ENCODE measurements around the gene OGFRL1.

OGFRL1 gene

GRCh38 chr6:71254323-71254722, 34.3 kb upstream of the OGFRL1 start:
- no peaks in the 10 kb centered on the region for H3K27me3 ChIP-seq (ENCODE audit: insufficient read depth, poor library complexity, severe bottlenecking)
- H3K27ac ChIP-seq (replicated peaks), result no peak overlapping the region
- no peak for DNase-seq (ENCODE audit: low read depth in 1 of 2, low spot score in 1 of 2)
- no peak overlapping the region for H3K4me3 ChIP-seq (replicated peaks; ENCODE audit: insufficient read depth, low read length)
- TF ChIP-seq POLR2AphosphoS5 (IDR thresholded peaks at IDR 0.05; ENCODE audit: low read depth), result no peak
- TF ChIP-seq, protein P1, sequence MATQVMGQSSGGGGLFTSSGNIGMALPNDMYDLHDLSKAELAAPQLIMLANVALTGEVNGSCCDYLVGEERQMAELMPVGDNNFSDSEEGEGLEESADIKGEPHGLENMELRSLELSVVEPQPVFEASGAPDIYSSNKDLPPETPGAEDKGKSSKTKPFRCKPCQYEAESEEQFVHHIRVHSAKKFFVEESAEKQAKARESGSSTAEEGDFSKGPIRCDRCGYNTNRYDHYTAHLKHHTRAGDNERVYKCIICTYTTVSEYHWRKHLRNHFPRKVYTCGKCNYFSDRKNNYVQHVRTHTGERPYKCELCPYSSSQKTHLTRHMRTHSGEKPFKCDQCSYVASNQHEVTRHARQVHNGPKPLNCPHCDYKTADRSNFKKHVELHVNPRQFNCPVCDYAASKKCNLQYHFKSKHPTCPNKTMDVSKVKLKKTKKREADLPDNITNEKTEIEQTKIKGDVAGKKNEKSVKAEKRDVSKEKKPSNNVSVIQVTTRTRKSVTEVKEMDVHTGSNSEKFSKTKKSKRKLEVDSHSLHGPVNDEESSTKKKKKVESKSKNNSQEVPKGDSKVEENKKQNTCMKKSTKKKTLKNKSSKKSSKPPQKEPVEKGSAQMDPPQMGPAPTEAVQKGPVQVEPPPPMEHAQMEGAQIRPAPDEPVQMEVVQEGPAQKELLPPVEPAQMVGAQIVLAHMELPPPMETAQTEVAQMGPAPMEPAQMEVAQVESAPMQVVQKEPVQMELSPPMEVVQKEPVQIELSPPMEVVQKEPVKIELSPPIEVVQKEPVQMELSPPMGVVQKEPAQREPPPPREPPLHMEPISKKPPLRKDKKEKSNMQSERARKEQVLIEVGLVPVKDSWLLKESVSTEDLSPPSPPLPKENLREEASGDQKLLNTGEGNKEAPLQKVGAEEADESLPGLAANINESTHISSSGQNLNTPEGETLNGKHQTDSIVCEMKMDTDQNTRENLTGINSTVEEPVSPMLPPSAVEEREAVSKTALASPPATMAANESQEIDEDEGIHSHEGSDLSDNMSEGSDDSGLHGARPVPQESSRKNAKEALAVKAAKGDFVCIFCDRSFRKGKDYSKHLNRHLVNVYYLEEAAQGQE (IDR thresholded peaks at IDR 0.05; ENCODE audit: insufficient replicate concordance, low read depth), result no peak
- no peak for TF ChIP-seq SPI1 (IDR thresholded peaks at IDR 0.05; ENCODE audit: borderline replicate concordance, low read depth)
- TF ChIP-seq GABPA (IDR thresholded peaks at IDR 0.05; ENCODE audit: low read depth), result no peak
- no peak for TF ChIP-seq CTCF (IDR thresholded peaks at IDR 0.05; ENCODE audit: insufficient read depth, low read length)

- no peak for DNase-seq (ENCODE audit: low read depth in 1 of 2, low spot score in 1 of 2)
- H3K27me3 ChIP-seq (ENCODE audit: insufficient read depth, poor library complexity, severe bottlenecking), result no peaks in the 10 kb centered on the region
- H3K27ac ChIP-seq (replicated peaks), result peak overlapping the region; percentile 60
- no peak for TF ChIP-seq CTCF (IDR thresholded peaks at IDR 0.05; ENCODE audit: insufficient read depth, low read length)
- TF ChIP-seq, protein P1 (IDR thresholded peaks at IDR 0.05; ENCODE audit: insufficient replicate concordance, low read depth), result no peak
- no peak for TF ChIP-seq SPI1 (IDR thresholded peaks at IDR 0.05; ENCODE audit: borderline replicate concordance, low read depth)
- TF ChIP-seq GABPA (IDR thresholded peaks at IDR 0.05; ENCODE audit: low read depth), result no peak
- no peak for TF ChIP-seq POLR2AphosphoS5 (IDR thresholded peaks at IDR 0.05; ENCODE audit: low read depth)
- no peak overlapping the region for H3K4me3 ChIP-seq (replicated peaks; ENCODE audit: insufficient read depth, low read length)
Measured at GRCh38 chr6:71258078-71258866, 30.3 kb upstream of the OGFRL1 start.

DNA sequence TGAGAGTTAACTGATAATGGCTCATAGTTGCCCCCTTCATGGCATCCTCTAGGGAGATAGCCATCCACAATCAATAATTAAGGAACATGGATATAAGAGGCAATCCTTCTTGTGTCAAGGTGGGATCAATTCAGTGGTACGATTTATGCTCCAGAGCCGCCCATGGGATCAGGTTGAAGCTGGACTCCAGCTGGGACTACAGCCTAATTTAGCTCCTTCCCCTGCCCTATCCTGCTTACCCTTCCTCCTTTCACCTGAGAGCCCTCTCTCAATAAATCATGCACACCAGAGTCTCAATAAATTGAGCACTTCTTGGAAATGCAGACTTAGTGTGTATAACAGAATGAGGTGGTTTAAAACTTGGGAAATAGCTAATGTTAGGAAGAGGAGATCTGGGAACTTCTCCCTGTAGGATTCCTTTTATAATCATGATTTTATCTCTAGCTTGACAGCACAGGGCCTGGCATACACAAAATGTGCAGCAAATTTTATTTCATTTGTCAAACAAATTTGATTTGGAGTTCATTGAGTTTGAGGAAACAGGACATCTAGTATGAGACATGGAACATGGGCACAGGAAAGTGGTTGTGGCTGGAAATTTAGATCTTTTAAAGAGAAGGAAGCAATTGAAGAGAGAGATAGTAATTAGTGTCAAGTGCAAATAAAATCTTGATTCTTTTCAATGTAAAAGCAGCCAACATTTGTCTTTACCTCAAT, 28.6 kb upstream of the OGFRL1 start:
- Histone ChIP-seq H3K4me3 (replicated peaks; ENCODE audit: insufficient read depth, low read length) (no peak overlapping the region), H3K27ac (replicated peaks) (no peak overlapping the region), H3K27me3 (ENCODE audit: insufficient read depth, poor library complexity, severe bottlenecking) (no peaks in the 10 kb centered on the region)
- no peak for DNase-seq (ENCODE audit: low read depth in 1 of 2, low spot score in 1 of 2)
- no peak for TF ChIP-seq GABPA (IDR thresholded peaks at IDR 0.05; ENCODE audit: low read depth)
- TF ChIP-seq CTCF (IDR thresholded peaks at IDR 0.05; ENCODE audit: insufficient read depth, low read length), result no peak
- TF ChIP-seq POLR2AphosphoS5 (IDR thresholded peaks at IDR 0.05; ENCODE audit: low read depth), result no peak
- TF ChIP-seq SPI1 (IDR thresholded peaks at IDR 0.05; ENCODE audit: borderline replicate concordance, low read depth), result no peak
- TF ChIP-seq, protein P1 (IDR thresholded peaks at IDR 0.05; ENCODE audit: insufficient replicate concordance, low read depth), result no peak
